Gastrocnemius medialis (tissue), 4 donors: ENCODE data around the gene KAT2A. TPM values are rescaled to one million over a fixed set of nuclear protein-coding genes. Genes with fewer than 3 reads are reported as not detected.

Experiments
- ATAC-seq, 2 donors: fragments of 150-250 bp; one replicate each; pipeline ENCODE4 v1.9.1; 2016
- DNase-seq, 2 donors: peaks; one replicate each; pipeline ENCODE4 v3.0.0-alpha.2; 2019
- H3K27ac ChIP-seq, 4 donors: fragments of 200-600 bp; sonication (generic); 1 replicate in 1 of 4; 2 replicates in 3 of 4; pipeline ENCODE4 v1.5.1; 2016 to 2018; ENCODE audit warnings: mild to moderate bottlenecking in 2 of 4, moderate library complexity in 1 of 4
- H3K27me3 ChIP-seq, 3 donors: fragments of 200-600 bp; sonication (generic) in 2 of 3; 1 replicate in 1 of 3; 2 replicates in 2 of 3; pipeline versions ENCODE4 v1.5.1 to v1.6.0; 2016 to 2019; ENCODE audit warnings: mild to moderate bottlenecking in 1 of 3, moderate library complexity in 1 of 3
- H3K36me3 ChIP-seq, 2 donors: fragments of 200-600 bp; sonication (generic) in 1 of 2; one replicate each; pipeline ENCODE4 v1.5.1; 2017 to 2018
- H3K4me1 ChIP-seq, 2 donors: fragments of 200-600 bp; sonication (generic) in 1 of 2; one replicate each; pipeline ENCODE4 v1.5.1; 2016 to 2017; ENCODE audit warnings: mild to moderate bottlenecking in 2 of 2
- H3K4me3 ChIP-seq, 4 donors: fragments of 200-600 bp; sonication (generic) in 3 of 4; 1 replicate in 1 of 4; 2 replicates in 3 of 4; pipeline ENCODE4 v1.5.1; 2016 to 2019; ENCODE audit warnings: mild to moderate bottlenecking in 2 of 4
- H3K9me3 ChIP-seq, 3 donors: fragments of 200-600 bp; sonication (generic) in 2 of 3; 1 replicate in 1 of 3; 2 replicates in 2 of 3; pipeline ENCODE4 v1.5.1; 2016 to 2019
- POLR2A ChIP-seq, 2 donors: fragments of 450-650 bp; IDR thresholded peaks; one replicate each; pipeline ENCODE4 v1.6.1; 2017; ENCODE audit warnings: antibody characterized with exemption in 2 of 2, mild to moderate bottlenecking in 2 of 2, moderate library complexity in 2 of 2
- in situ Hi-C, 4 donors: fragments of 200-750 bp; cut with MboI; loops; one replicate each; pipeline versions ENCODE4 v1.15.0 to v1.8.0; 2017; ENCODE audit warnings: low sequenced_read_pairs in 4 of 4
- intact Hi-C: fragments of 100-400 bp; cut with DNase I; formaldehyde crosslinking; loops from one replicate; pipeline ENCODE4 v1.15.1; 2023; ENCODE audit warnings: low total_unique reads
- total RNA-seq, 4 donors: library from RNA; depleted of rRNA; stranded (reverse); fragments of >200 nt; gene quantifications; one replicate each; pipeline versions ENCODE4 v1.1.0 to v1.2.3, GENCODE V29; 2016
- TF ChIP-seq, protein P1 (sequence below), 5 experiments: fragments of 450-650 bp in 3 of 5; fragments of 200-600 bp in 2 of 5; sonication (generic) in 2 of 5; IDR thresholded peaks in 4 of 5; conservative IDR thresholded peaks in 1 of 5; 1 replicate in 4 of 5; 2 replicates in 1 of 5; pipeline ENCODE4 v1.5.1; 2016 to 2019; ENCODE audit warnings: antibody characterized with exemption in 5 of 5, mild to moderate bottlenecking in 3 of 5, moderate library complexity in 3 of 5

KAT2A gene
- total RNA-seq, 4 donors from 2014 or later: 1.8 to 15.0 (median 6.3) TPM

DNA sequence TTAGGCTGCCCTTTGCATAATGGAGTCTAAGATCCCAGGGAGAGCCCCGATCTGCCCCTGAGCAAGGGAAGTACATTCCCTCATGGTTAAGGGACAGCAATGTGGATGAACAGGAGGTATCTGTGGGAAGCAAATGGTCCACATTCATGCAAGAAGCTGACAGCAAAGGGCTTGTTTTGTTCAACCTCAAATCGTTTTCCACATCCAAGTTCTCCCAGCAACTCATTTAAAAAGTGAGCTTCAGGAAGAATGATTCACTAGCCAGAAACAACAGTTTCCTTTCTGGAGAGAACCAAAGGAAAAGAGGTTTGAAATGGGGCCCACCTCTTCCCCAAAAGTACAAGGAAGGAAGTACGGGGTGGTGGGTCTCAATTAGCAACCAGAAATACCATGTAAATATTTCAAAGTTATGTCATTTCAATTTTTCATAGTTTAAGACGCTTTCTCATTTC is 10.8 kb upstream of the KAT2A start:
- in situ Hi-C loops (no loop called here), intact Hi-C loops (no loop called here)
- Histone ChIP-seq H3K27me3 (no peaks in the 10 kb centered on the region), H3K4me1 (peaks cover 77 to 84% of the 10 kb centered on the region in 2 donors), H3K27ac (peak overlapping the region; percentile 56 to 75 (median 70)), H3K9me3 (no peaks in the 10 kb centered on the region), H3K36me3 (peaks cover 0 to 36% of the 10 kb centered on the region in 2 donors), H3K4me3 (peak overlapping the region in 1 of 4 donors; percentile 0)
- ATAC-seq (no peak), DNase-seq (no peak)
- TF ChIP-seq POLR2A (IDR thresholded peaks at IDR 0.05): no peak
- TF ChIP-seq, protein P1, sequence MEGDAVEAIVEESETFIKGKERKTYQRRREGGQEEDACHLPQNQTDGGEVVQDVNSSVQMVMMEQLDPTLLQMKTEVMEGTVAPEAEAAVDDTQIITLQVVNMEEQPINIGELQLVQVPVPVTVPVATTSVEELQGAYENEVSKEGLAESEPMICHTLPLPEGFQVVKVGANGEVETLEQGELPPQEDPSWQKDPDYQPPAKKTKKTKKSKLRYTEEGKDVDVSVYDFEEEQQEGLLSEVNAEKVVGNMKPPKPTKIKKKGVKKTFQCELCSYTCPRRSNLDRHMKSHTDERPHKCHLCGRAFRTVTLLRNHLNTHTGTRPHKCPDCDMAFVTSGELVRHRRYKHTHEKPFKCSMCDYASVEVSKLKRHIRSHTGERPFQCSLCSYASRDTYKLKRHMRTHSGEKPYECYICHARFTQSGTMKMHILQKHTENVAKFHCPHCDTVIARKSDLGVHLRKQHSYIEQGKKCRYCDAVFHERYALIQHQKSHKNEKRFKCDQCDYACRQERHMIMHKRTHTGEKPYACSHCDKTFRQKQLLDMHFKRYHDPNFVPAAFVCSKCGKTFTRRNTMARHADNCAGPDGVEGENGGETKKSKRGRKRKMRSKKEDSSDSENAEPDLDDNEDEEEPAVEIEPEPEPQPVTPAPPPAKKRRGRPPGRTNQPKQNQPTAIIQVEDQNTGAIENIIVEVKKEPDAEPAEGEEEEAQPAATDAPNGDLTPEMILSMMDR (IDR thresholded peaks at IDR 0.05 in 4 of 5, conservative IDR thresholded peaks at IDR 0.05 in 1 of 5): no peak

DNA sequence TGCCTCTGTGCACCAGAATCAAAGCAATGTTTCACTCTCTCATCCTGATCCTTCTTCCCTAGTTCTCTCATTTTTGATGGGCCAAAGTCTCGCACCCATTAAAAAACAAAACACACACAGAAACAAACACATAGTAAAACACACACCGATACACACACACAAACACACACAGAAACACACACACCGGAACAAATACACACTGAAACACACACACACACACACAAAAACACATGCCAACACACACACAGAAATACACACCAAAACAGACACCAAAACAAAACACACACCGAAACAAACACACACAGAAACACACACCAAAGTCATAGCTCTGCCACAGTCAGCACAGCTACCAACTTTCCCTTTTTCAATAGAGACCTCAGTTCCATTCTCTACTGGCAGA is 10.1 kb upstream of the KAT2A start:
- no peak for TF ChIP-seq POLR2A (IDR thresholded peaks at IDR 0.05)
- TF ChIP-seq, protein P1 (IDR thresholded peaks at IDR 0.05 in 4 of 5, conservative IDR thresholded peaks at IDR 0.05 in 1 of 5): no peak
- no peaks in the 10 kb centered on the region for H3K9me3 ChIP-seq
- DNase-seq (no peak), ATAC-seq (no peak)
- in situ Hi-C loops: no loop called here
- H3K36me3 ChIP-seq: peaks cover 0 to 40% of the 10 kb centered on the region in 2 donors
- peaks cover 72 to 76% of the 10 kb centered on the region in 2 donors for H3K4me1 ChIP-seq
- intact Hi-C loops: no loop called here
- H3K27me3 ChIP-seq: no peaks in the 10 kb centered on the region
- H3K27ac ChIP-seq: peak overlapping the region; percentile 56 to 75 (median 70)
- H3K4me3 ChIP-seq: no peak overlapping the region

DNA sequence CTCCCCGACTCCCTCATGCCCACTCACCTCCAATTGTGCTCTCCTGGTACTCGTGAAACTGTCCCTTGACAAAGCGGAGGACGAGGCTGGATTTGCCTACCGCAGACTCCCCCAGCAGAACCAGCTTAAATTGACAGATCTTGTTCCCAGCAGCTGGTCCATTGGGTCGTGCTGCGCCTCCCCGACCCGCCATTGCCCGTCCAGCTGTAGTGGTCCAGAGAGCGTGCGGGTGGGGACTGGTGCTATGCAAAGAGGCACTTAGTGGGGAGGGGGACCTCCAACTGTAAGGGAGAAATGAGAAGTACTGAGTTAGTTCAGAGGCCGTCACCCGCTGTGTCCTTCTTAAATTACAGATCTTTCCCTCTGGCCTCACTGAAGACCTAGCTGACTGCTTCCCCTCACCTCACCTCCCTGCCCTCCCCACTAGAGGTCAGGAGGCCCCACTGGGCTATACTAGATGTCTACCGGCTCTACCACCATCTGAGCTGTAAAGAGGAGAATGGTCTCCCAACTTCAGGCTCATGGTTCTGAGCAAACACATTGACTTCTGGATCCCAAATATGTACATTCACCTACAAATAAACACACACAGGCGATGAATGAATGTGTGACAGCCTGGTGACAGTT is 9.3 kb upstream of the KAT2A start:
- TF ChIP-seq POLR2A (IDR thresholded peaks at IDR 0.05): no peak
- TF ChIP-seq, protein P1 (IDR thresholded peaks at IDR 0.05 in 4 of 5, conservative IDR thresholded peaks at IDR 0.05 in 1 of 5): no peak
- in situ Hi-C loops: no loop called here
- intact Hi-C loops: no loop called here
- no peaks in the 10 kb centered on the region for H3K9me3 ChIP-seq
- ATAC-seq (no peak), DNase-seq (no peak)
- peaks cover 64 to 69% of the 10 kb centered on the region in 2 donors for H3K4me1 ChIP-seq
- peak overlapping the region; percentile 56 to 75 (median 70) for H3K27ac ChIP-seq
- H3K4me3 ChIP-seq: no peak overlapping the region
- peaks cover 0 to 48% of the 10 kb centered on the region in 2 donors for H3K36me3 ChIP-seq
- no peaks in the 10 kb centered on the region for H3K27me3 ChIP-seq

DNA sequence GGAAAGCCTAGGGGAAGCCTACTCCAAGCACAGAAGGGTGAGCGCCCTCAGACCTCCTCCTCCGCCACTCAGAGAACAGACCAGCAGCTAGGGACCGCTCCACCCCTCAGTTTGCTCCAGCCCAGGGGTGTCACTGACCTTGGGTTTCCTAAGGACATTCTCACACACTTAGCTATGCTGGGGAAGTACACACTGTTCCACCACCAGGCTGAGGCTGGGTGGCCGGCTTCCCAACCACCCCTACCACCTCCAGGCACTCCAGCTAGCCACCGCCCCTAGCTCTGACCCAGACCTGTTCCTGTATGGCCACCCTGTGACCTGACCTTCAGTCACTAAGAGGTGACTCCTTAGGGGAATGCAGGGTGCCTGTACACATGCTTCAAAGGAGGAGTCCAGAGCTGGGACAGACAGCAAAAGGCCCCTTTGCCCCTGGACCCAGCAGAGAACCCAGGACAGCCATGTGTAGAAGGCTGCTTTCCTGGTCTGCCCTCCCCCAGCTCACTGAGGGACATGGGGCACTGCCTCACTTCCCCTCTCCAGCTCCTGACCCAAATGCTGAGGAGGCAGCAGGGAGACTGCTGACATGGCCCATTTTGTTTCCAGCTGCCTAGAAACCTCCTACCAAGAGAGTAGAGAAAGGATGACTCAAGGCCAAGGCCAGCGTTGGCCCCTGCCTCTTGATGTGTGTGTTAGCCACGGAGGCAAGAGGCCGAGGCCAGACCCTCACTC is 8.1 kb upstream of the KAT2A start:
- Histone ChIP-seq H3K4me1 (peaks cover 52 to 58% of the 10 kb centered on the region in 2 donors), H3K27me3 (no peaks in the 10 kb centered on the region), H3K36me3 (peaks cover 0 to 55% of the 10 kb centered on the region in 2 donors), H3K27ac (peak overlapping the region; percentile 56 to 75 (median 70)), H3K4me3 (no peak overlapping the region), H3K9me3 (no peaks in the 10 kb centered on the region)
- in situ Hi-C loops: no loop called here
- ATAC-seq: peak; percentile 24 to 31
- DNase-seq: no peak
- no peak for TF ChIP-seq POLR2A (IDR thresholded peaks at IDR 0.05)
- TF ChIP-seq, protein P1 (IDR thresholded peaks at IDR 0.05 in 4 of 5, conservative IDR thresholded peaks at IDR 0.05 in 1 of 5): no peak
- intact Hi-C loops: no loop called here
